Astrocyte (in vitro differentiated cells and primary cell): Measurements from ENCODE around the gene GIPC2. TPM values are rescaled to one million over a fixed set of nuclear protein-coding genes. Genes with fewer than 3 reads are reported as not detected.

Experiments used
- DNase-seq: peaks from one replicate; pipeline ENCODE4 v3.0.0-alpha.2; 2010; ENCODE audit warnings: low read depth
- FAIRE-seq: peaks from 2 replicates; lab custom pipeline; 2011; peaks lifted over from hg19 to GRCh38; lab: Jason Lieb, UNC
- H2AFZ ChIP-seq: 2 replicates; pipeline ENCODE4 v1.6.0; 2012; ENCODE audit warnings: low read depth, low read length, inconsistent platforms
- H3K27ac ChIP-seq: 2 replicates; pipeline ENCODE4 v1.5.1; 2011; ENCODE audit warnings: low read depth, low read length, inconsistent platforms
- H3K27me3 ChIP-seq: 2 replicates; pipeline ENCODE4 v1.6.0; 2011; ENCODE audit warnings: low read length, inconsistent platforms; ENCODE audit not compliant: insufficient read depth
- H3K36me3 ChIP-seq: 2 replicates; pipeline ENCODE4 v1.5.1; 2011; ENCODE audit warnings: low read length, inconsistent platforms; ENCODE audit not compliant: insufficient read depth
- H3K4me1 ChIP-seq: 2 replicates; pipeline ENCODE4 v1.5.1; 2011; ENCODE audit warnings: low read length, inconsistent platforms; ENCODE audit not compliant: insufficient read depth
- H3K4me2 ChIP-seq: 2 replicates; pipeline ENCODE4 v1.6.0; 2012; ENCODE audit warnings: low read length, inconsistent platforms
- H3K4me3 ChIP-seq: 2 replicates; pipeline ENCODE4 v1.5.1; 2011; ENCODE audit warnings: low read depth, mild to moderate bottlenecking, low read length, inconsistent platforms; ENCODE audit not compliant: insufficient read depth
- H3K79me2 ChIP-seq: 2 replicates; pipeline ENCODE4 v1.6.0; 2012; ENCODE audit warnings: mild to moderate bottlenecking, low read length, inconsistent platforms; ENCODE audit not compliant: insufficient read depth
- H3K9ac ChIP-seq: 2 replicates; pipeline ENCODE4 v1.6.0; 2012; ENCODE audit warnings: mild to moderate bottlenecking, low read length, inconsistent platforms
- H3K9me3 ChIP-seq: 2 replicates; pipeline ENCODE4 v1.5.1; 2012; ENCODE audit warnings: low read depth, mild to moderate bottlenecking, low read length, inconsistent platforms; ENCODE audit not compliant: insufficient read depth
- H4K20me1 ChIP-seq: 2 replicates; pipeline ENCODE4 v1.6.0; 2012; ENCODE audit warnings: low read length, inconsistent platforms; ENCODE audit not compliant: insufficient read depth
- H3K27ac Mint-ChIP-seq: one replicate; pipeline ENCODE4 v1.8.0; 2021; ENCODE audit warnings: mild to moderate bottlenecking, mixed read lengths; ENCODE audit not compliant: unreplicated experiment
- H3K27me3 Mint-ChIP-seq: one replicate; pipeline ENCODE4 v1.8.0; 2021; ENCODE audit warnings: low read depth, mixed read lengths; ENCODE audit not compliant: unreplicated experiment
- H3K36me3 Mint-ChIP-seq: one replicate; pipeline ENCODE4 v1.8.0; 2021; ENCODE audit warnings: low read depth, mixed read lengths; ENCODE audit not compliant: unreplicated experiment
- H3K4me1 Mint-ChIP-seq: one replicate; pipeline ENCODE4 v1.8.0; 2021; ENCODE audit warnings: low read depth, mixed read lengths; ENCODE audit not compliant: unreplicated experiment
- H3K4me3 Mint-ChIP-seq: one replicate; pipeline ENCODE4 v1.8.0; 2021; ENCODE audit warnings: mild to moderate bottlenecking, moderate library complexity, mixed read lengths; ENCODE audit not compliant: unreplicated experiment
- H3K9me3 Mint-ChIP-seq: one replicate; pipeline ENCODE4 v1.8.0; 2021; ENCODE audit warnings: mild to moderate bottlenecking, mixed read lengths; ENCODE audit not compliant: unreplicated experiment
- CTCF ChIP-seq: IDR thresholded peaks from 2 replicates; pipeline ENCODE4 v1.5.1; 2011; ENCODE audit warnings: low read depth, mild to moderate bottlenecking, inconsistent platforms, low read length, moderate library complexity; ENCODE audit not compliant: insufficient read depth
- EZH2 ChIP-seq: IDR thresholded peaks from 2 replicates; pipeline ENCODE4 v1.6.1; 2012; ENCODE audit warnings: mild to moderate bottlenecking, low read length, inconsistent platforms; ENCODE audit not compliant: insufficient read depth
- total RNA-seq: library from RNA; stranded (reverse); gene quantifications from 2 replicates; pipeline ENCODE4 v1.2.1, GENCODE V29; 2021

The GIPC2 gene
- total RNA-seq, 1 donor from 2014 or later: not detected

- Histone ChIP-seq H3K27ac (peak overlapping the region; percentile 78), H3K4me2 (peak overlapping the region; percentile 84), H4K20me1 (no peaks in the 10 kb centered on the region), H3K4me3 (peak overlapping the region; percentile 40), H3K79me2 (no peaks in the 10 kb centered on the region), H3K36me3 (no peaks in the 10 kb centered on the region), H3K4me1 (peaks cover 16% of the 10 kb centered on the region), H3K9ac (peak overlapping the region; percentile 62), H3K9me3 (no peaks in the 10 kb centered on the region), H3K27me3 (no peaks in the 10 kb centered on the region), H2AFZ (peak overlapping the region; percentile 53)
- no peaks in the 10 kb centered on the region for H3K36me3 Mint-ChIP-seq
- H3K27me3 Mint-ChIP-seq: no peaks in the 10 kb centered on the region
- H3K27ac Mint-ChIP-seq: no peak overlapping the region
- H3K9me3 Mint-ChIP-seq: no peaks in the 10 kb centered on the region
- peaks cover 10% of the 10 kb centered on the region for H3K4me1 Mint-ChIP-seq
- TF ChIP-seq CTCF (no peak), EZH2 (no peak)
- DNase-seq: peak; percentile 85
- peak; percentile 87 for FAIRE-seq
- H3K4me3 Mint-ChIP-seq: no peak overlapping the region
Measured at GRCh38 chr1:78171736-78172590, 126.2 kb downstream of the GIPC2 start.

- no peaks in the 10 kb centered on the region for H3K36me3 ChIP-seq
- H3K79me2 ChIP-seq: no peaks in the 10 kb centered on the region
- H2AFZ ChIP-seq: no peak overlapping the region
- DNase-seq (peak; percentile 87), FAIRE-seq (peak; percentile 63)
- peaks cover 15% of the 10 kb centered on the region for H3K4me1 ChIP-seq
- Mint-ChIP-seq H3K4me3 (no peak overlapping the region), H3K36me3 (no peaks in the 10 kb centered on the region), H3K27ac (no peak overlapping the region), H3K27me3 (no peaks in the 10 kb centered on the region), H3K4me1 (peaks cover 13% of the 10 kb centered on the region), H3K9me3 (no peaks in the 10 kb centered on the region)
- H4K20me1 ChIP-seq: no peaks in the 10 kb centered on the region
- TF ChIP-seq CTCF (no peak), EZH2 (no peak)
- no peak overlapping the region for H3K4me3 ChIP-seq
- no peaks in the 10 kb centered on the region for H3K27me3 ChIP-seq
- H3K27ac ChIP-seq: no peak overlapping the region
- H3K4me2 ChIP-seq: no peak overlapping the region
- H3K9ac ChIP-seq: no peak overlapping the region
- no peaks in the 10 kb centered on the region for H3K9me3 ChIP-seq
Measured at GRCh38 chr1:78176448-78176847, 130.7 kb downstream of the GIPC2 start.

- Histone ChIP-seq H3K4me3 (no peak overlapping the region), H3K36me3 (no peaks in the 10 kb centered on the region), H3K4me1 (peaks cover 2% of the 10 kb centered on the region), H3K9ac (no peak overlapping the region), H3K4me2 (no peak overlapping the region), H3K9me3 (no peaks in the 10 kb centered on the region), H3K27ac (no peak overlapping the region), H3K79me2 (no peaks in the 10 kb centered on the region), H3K27me3 (no peaks in the 10 kb centered on the region), H2AFZ (no peak overlapping the region), H4K20me1 (no peaks in the 10 kb centered on the region)
- no peaks in the 10 kb centered on the region for H3K27me3 Mint-ChIP-seq
- no peaks in the 10 kb centered on the region for H3K9me3 Mint-ChIP-seq
- TF ChIP-seq CTCF (no peak), EZH2 (no peak)
- peaks cover 3% of the 10 kb centered on the region for H3K4me1 Mint-ChIP-seq
- H3K27ac Mint-ChIP-seq: no peak overlapping the region
- no peak overlapping the region for H3K4me3 Mint-ChIP-seq
- no peaks in the 10 kb centered on the region for H3K36me3 Mint-ChIP-seq
- DNase-seq (no peak), FAIRE-seq (no peak)
Measured at GRCh38 chr1:78177708-78178270, 132.0 kb downstream of the GIPC2 start.
